GM19397 (cell line): ENCODE data around the gene OARD1.
"Not testable (repeated sequence)": the region's sequence is repeated elsewhere in the genome, so short reads cannot be mapped to it uniquely, and the experiment has no call there.

Experiments
- ATAC-seq: cut with Tn5 transposase; IDR thresholded peaks from one replicate; pipeline ENCODE4 v1.9.1; 2021; ENCODE audit warnings: mild to moderate bottlenecking, moderate library complexity; ENCODE audit not compliant: unreplicated experiment

Gene OARD1, protein sequence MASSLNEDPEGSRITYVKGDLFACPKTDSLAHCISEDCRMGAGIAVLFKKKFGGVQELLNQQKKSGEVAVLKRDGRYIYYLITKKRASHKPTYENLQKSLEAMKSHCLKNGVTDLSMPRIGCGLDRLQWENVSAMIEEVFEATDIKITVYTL

DNA sequence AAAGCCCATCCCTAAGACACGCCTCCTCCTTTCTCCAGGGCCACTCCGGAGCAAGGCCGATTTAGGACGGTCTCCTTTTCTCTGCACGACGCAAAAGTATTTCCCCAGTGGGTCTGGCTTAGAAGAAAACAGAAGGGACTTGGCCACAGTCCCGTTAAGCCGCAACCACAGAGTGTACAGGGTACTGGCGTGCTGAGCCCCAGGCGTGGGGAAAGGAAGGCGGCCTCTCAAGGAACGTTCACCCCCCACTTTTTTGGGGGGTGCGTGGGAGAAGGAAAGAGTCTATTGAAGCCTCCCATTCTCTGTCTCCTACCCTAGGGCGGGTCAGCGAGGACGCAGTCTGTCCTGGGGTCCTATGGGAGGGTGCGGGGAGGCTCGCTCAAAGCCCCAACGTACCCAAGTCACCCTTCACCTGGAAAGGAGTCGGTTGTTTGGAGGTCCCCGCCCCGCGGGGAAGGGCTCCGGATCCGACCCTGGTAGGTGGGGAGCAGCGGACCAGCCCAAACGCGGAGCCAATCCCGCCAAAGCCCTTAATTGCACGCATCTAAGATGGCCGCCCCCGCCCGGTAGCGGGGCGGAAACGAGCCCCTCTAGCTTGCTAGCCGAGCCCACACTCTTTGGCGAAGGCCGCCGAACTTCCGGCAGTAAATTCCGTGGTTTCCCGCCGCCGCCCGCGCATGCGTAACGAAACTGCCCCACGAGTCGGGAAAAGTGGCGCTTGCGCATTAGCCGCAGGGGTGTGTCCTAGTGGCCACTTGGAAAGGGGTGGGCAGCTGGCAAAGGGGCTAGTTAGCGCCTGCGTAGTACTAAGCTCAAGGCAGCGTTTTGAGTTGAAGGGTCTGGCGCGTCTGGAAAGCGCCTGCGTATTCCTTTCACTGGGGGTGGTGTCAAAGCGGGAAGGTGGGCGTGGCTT is at the start of gene OARD1:
OARD1 (minus strand) TSS at position 434 of the 913 bp plus-strand sequence. CDS start 722 bp downstream, outside the sequence.
- ATAC-seq: peak; percentile 59

DNA sequence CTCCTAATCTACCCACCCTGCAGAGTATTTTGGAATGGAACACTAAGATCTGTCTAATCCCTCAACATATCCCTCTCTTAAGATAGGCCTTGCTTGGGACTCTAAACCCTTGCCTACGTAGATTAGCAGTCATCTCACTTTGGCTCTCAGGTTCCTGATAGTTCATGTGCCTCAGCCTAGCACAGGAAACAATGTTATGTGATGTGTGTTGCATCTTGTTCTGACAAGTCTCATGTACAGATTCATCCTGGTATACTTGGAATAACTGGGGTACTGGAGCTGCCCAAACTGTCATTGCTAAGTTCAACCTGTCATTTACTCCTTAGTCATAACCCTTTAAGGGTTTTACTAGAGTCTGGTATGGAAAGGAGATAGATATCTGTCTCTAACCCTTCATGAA is 47.9 kb upstream of the OARD1 start:
- no peak for ATAC-seq

DNA sequence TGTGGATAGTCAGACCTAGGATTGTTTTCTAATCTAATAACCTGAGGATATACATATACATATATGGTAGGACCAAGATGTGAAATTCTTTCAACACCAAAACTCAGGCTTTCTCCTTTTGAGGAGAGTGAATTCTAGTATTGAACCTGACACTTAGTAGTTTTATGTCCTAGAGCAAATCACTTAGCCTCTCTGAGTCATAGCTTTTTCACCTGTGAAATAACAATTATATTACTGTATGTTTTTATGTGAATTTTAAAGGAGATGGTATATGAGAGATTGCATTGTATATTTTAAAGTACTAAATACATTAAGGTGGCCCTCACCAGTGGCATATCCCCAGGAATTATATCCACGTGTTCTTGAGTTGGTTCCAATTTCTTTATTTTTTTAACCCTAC is 47.4 kb upstream of the OARD1 start:
- ATAC-seq: no peak

DNA sequence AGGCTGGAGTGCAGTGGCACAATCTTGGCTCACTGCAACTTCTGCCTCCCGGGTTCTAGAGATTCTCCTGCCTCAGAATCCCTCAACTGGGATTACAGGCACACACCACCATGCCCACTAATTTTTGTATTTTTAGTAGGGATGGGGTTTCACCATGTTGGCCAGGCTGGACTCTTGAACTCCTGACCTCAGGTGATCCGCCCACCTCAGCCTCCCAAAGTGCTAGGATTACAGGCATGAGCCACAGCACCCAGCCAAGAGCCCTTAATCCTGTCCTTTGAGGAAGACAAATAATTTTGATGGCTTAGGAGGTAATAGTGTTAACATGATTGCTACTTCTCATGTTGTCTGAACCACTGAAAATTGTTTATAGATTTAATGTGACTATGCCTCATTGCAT is 42.9 kb upstream of the OARD1 start:
- not testable (repeated sequence) for ATAC-seq

DNA sequence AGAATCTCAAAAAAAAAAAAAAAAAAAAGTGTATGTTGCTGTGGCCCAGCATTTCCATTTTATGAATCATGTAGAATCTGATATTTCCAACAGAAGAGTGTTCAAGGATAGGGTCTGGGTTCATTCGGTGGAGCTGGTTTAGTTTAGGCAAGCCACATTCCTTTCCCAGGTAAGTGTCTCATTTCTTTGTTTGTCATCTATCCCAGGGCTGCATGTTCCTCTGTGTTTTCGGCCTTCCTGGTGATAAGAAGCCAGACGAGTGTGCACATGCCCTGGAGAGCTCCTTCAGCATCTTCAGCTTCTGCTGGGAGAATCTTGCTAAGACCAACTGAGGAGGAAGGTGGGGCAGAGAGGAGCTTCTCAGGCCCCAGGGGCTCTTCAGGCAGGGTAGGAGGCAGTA is 38.9 kb upstream of the OARD1 start:
- no peak for ATAC-seq

DNA sequence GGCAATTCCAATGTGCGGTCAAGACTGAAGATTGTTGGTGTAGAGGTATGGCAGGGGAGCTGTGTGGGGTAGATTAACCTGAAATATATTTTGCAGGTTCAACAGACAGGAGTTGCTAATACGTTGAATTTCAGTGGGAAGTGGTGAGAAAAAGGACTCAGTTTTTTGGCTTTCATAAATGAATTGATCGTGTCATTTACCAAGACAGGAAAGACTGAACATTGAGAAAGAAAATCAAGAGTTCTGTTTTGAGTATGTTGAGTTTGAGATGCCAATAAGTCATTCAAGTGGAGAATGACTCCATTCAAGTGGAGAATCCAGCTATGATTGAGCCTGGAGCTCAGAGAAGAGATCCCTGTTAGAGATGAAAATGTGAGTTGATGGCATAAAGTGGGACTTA is 31.7 kb upstream of the OARD1 start:
- no peak for ATAC-seq

DNA sequence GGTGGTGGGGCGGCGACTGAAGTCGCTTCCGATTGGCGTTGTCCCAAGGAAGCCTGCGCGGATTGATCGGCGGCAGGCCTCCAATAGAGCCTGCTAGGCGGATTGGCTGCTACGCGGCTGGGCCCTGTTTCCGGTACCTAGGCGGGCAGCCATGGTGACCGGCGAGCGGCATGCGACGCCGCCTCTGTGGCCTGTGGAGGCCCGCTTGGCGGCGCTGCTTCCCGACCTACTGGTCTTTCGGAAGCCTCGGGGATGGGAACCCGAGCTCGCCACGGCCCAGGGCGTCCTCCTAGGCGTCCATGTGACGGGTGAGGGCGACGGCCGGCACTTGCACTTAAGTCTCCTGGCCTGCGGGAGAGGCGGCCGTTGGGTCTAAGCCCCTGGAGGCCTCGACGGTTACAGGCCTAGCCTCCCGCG is 28.7 kb upstream of the OARD1 start:
- no peak for ATAC-seq

DNA sequence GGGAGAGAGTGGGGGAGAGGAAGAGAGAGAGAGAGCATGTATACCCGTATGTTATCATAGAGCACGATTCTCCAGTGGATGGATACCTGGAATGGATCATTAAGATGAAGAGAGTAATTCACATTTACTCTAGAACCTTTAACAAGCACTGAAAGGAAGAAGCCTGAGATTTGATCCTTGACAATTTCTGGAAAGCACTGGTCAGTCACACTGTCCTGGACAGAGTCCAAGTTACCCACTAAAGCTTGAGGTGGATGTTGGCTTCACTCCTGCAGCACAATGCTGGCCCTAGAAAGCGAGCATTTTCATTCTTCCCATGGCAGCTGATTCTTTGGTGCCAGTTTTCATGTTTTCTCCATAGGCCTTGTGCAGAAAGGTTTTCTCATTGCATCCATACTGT is 26.2 kb upstream of the OARD1 start:
- no peak for ATAC-seq

DNA sequence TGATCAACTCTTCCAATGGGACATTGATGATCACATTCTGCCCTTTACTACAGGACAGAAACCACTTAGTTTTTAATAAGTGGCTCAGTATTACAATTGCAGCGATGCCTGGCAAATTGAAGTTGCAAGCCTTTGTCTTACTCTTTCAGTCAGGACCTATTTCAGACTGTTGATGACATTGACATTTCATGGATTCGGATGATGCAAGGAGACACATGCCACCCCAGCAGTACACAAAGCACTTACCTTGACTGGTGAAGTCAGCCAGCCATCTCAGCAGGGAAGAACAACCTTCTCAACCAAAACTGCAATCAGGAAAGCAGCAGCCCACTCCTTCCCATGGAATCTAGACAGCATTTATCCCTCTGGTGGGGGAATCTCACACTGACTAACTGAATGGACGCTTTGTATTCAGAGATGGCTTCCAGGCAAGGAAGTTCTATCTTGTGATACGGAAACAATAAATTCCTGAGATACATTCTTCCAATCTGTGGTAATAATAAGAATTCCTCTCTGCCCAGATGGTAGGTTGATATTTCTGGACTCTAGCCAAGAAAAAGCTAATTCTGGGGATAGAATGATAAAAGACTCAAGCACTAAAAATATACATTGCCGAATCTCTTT is 25.4 kb upstream of the OARD1 start:
- no peak for ATAC-seq

DNA sequence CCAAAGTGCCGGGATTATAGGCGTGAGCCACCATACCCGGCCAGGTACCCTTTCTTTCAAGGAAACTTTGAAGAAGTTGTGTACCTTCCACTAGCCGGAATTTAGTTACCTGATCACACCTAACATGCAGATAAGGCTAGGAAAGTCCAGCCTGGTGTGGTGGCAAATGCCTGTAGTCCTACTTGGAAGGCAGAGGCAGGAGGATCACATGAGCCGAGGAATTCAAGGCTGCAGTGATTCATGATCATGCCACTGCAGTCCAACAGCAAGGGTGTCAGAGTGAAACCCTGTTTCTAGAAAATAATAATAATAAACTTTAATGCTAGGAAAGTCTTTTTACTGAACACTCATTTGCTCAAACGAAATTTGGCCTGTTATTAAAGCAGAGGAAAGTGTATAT is 21.6 kb upstream of the OARD1 start:
- ATAC-seq: no peak

DNA sequence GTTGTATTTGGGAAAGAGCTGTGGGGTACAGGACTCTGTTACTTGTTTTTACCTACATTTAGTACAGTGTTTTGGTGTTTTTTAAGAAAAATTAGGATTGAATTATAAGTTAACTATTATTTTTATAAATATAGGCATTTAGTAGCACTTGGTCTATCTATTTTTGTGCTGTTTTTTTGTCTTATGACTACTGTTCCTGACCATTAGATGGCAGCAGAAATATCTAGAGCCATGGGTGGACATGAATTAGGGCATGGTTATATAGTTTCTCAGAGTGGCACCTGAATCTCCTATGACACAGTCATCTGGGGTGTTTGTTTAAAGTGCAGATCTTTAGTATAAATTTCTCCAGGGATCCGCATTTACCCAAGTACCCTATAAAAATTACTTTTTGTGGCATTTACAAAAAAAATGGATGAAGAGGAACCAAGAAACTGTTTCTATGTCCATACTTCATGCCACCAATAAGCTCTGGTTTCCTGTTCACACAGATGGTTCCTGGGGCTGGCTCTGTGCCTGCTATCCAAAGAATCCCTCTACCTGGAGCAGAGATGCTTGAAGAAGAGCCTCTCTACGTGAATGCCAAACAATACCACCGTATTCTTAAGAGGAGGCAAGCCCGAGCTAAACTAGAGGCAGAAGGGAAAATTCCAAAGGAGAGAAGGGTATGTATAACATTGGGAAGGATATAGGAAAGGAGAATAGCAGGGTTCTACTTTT is 20.4 kb upstream of the OARD1 start:
- no peak for ATAC-seq

DNA sequence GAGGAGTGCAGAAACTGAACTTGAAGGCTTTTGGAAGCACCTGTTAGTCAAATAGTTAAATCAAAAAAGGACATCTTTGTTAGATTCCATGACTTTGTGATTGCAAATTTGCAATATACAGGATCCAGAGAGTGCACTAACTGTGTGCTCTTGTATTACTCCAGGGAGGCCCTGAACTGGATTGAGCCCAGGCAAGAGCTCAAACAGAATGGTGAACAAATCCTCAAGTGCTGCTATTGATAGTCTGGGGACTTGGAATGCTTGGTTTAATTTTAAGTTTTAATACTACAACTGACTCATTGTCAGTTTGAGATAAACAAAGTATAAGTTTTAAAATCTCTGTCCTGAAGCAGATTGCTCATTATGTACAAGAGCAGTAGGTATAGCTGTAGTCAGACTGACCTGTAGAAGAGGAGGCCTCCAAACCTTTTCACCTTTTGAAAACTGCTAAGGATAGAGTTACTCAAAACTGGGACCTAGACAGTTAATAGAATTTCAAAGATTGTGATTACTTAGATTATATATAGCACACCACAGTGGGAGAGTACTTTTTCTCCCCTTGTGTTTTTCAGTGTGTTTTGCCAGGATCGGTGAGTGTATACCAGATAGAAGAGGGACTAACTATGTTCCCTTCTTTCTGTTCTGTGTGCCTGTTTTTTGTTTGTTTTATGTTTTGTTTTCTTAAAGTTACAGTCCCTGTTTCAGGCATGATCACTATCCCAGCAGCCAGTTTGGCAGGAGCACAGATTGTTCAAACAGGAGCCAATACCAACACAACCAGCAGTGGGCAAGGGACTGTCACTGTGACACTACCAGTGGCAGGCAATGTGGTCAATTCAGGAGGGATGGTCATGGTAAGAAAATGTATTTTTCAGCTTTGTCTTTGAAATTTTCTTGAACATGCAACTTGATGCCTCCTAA is 18.9 kb upstream of the OARD1 start:
- ATAC-seq: no peak

DNA sequence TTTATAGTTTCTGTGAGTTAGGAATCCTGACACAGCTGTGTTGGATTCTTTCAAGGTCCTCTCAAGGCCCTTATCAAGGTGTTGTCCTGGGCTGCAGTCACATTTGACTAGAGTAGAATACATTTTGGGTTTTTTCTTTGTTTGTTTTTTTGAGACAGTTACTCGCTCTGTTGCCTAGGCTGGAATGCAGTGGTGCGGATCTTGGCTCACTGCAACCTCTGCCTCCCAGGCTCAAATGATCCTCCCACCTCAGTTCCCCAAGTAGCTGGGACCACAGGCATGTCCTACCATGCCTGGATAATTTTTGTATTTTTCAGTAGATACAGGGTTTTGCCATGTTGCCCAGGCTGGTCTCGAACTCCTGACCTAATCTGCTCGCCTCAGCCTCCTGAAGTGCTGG is 16.3 kb upstream of the OARD1 start:
- ATAC-seq: no peak

DNA sequence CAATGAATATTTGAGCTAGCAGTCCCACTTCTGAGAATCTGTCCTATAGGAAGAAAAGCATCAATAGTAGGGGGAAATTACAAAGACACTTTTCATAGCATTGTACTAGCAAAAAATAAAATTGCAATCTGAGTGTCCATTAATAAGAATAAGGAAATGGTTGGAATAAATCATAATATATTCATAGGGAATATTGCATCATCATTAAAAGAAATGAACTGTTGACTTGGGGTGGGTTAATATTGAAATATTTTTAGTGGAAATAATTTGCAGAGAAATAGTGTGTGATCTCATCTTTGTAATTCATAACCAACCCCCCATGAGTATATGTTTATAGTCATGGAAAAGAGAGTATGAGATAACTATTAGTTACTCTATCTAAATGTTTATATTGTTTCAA is 13.0 kb upstream of the OARD1 start:
- no peak for ATAC-seq

DNA sequence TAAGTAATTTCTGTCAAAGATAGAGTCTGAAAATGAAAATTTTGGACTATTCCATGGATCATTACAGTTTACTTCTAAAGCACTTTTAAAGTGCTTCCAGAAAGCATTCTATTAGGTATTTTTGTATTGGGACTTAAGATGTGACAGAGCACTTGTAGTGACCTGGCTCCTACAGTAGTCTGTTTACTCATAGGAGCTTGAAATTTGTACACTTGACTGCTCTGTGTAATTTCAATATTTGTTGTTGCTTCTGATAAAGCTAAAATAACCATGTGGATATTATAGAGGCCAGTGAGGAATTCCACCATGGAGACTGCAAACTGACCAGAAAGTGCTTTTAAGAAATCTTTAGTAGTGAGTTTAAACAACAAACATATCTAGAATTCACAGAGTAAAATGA is 10.9 kb upstream of the OARD1 start:
- ATAC-seq: no peak

DNA sequence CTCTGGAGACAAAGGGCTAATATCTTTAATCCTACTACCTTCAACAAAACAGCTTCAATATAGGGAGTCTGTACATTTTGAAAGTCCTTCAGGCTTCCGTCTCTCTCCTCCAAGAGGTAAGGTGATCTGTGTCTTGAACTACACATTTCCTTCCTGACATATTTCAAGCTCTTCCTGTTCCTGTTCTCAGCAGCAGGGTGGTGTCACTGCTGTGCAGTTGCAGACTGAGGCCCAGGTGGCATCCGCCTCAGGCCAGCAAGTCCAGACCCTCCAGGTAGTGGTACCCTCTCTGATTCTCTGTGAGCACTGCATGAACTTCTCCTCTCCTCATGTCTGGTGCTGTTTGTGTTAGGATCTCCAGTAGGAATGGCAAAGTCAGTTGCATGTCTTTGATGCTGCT is 8.5 kb upstream of the OARD1 start:
- no peak for ATAC-seq

DNA sequence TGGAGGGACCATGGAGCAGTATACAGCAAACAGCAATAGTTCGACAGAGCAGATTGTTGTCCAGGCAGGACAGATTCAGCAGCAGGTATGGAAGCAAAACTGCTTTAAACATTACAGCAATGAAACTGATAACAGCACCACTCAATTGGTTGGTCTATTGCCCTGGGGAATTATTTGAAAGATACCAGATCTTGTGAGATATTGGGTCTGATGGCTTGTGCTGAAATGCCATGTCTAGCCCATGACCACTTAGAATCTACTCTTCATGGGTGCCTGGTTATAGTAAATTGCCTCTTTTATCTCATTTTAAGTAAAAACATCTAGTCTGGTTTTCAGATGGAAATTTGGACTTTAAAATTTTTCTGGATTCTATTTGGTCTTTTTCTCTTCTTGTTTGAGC is 6.9 kb upstream of the OARD1 start:
- no peak for ATAC-seq

DNA sequence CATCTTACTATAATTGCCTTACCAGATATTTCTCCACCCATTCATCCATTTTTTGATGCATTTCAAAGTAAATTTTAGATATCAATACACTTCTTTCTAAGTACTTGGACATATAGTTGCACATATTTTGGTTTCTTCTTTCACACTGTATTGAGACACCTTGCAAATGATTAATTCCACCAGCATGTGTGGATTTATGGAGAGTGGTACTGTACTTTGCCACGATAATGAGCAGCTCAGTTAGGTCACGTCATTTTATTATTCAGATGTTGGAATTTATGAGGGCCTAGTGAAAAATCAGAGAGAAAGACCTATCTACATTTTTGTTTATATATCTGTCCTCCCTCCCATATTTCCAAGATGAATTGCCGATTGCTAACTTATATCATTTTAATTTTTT is 5.9 kb upstream of the OARD1 start:
- no peak for ATAC-seq

DNA sequence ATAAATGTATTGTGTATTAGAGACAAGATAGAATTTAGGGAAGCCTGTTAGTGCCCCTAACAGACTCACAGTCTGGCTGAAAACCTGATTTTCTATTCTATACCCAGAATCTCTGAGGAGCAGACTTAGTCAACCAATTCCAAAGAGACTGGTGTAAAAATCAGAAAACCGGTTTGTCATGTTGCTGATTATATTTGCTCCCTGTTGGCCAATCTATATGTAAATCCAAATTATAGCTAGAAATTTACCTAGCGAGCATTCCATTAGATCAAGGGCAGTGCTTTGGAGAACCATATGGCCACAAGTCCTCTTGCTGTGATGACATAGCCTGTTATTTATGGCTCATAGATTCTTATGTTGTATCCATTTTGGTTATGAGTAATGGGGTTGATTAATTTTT is 5.4 kb upstream of the OARD1 start:
- ATAC-seq: no peak
